ENCODE measurements around the gene CNNM4.

The CNNM4 gene

GRCh38 chr2:96760036-96760985, at the start of gene CNNM4:
CNNM4 (plus strand) TSS chr2:96760902; CDS start chr2:96761000, 98 bp downstream.
- peak; percentile 88 for DNase-seq (ENCODE audit: low spot score)

- no peak for DNase-seq (ENCODE audit: low spot score)
Observed at GRCh38 chr2:96710985-96711384, 49.7 kb upstream of the CNNM4 start.

- no peak for DNase-seq (ENCODE audit: low spot score)
Observed at GRCh38 chr2:96715658-96716057, 45.0 kb upstream of the CNNM4 start.

- no peak for DNase-seq (ENCODE audit: low spot score)
Observed at GRCh38 chr2:96716388-96716787, 44.3 kb upstream of the CNNM4 start.

GRCh38 chr2:96726131-96726530, 34.6 kb upstream of the CNNM4 start:
- no peak for DNase-seq (ENCODE audit: low spot score)

- DNase-seq (ENCODE audit: low spot score) = no peak
Observed at GRCh38 chr2:96727431-96727830, 33.3 kb upstream of the CNNM4 start.

GRCh38 chr2:96729748-96730147, 31.0 kb upstream of the CNNM4 start:
- no peak for DNase-seq (ENCODE audit: low spot score)

- DNase-seq (ENCODE audit: low spot score) = no peak
Observed at GRCh38 chr2:96730212-96730611, 30.5 kb upstream of the CNNM4 start.

GRCh38 chr2:96733931-96734330, 26.8 kb upstream of the CNNM4 start:
- no peak for DNase-seq (ENCODE audit: low spot score)

- no peak for DNase-seq (ENCODE audit: low spot score)
Observed at GRCh38 chr2:96734880-96735583, 25.7 kb upstream of the CNNM4 start.

GRCh38 chr2:96737251-96737650, 23.5 kb upstream of the CNNM4 start:
- no peak for DNase-seq (ENCODE audit: low spot score)

- DNase-seq (ENCODE audit: low spot score) = peak; percentile 26
Observed at GRCh38 chr2:96737831-96738230, 22.9 kb upstream of the CNNM4 start.

- DNase-seq (ENCODE audit: low spot score) = no peak
Observed at GRCh38 chr2:96739076-96739632, 21.5 kb upstream of the CNNM4 start.

- DNase-seq (ENCODE audit: low spot score) = peak; percentile 98
Observed at GRCh38 chr2:96739633-96740428, 20.9 kb upstream of the CNNM4 start, which contains the start of gene LMAN2L. LMAN2L (minus strand) TSS chr2:96740064; CDS start chr2:96740040, 24 bp downstream.

GRCh38 chr2:96747061-96747617, 13.6 kb upstream of the CNNM4 start:
- DNase-seq (ENCODE audit: low spot score) = no peak

GRCh38 chr2:96751800-96752199, 8.9 kb upstream of the CNNM4 start:
- DNase-seq (ENCODE audit: low spot score) = no peak

GRCh38 chr2:96753661-96754282, 6.9 kb upstream of the CNNM4 start:
- no peak for DNase-seq (ENCODE audit: low spot score)

GRCh38 chr2:96754317-96754716, 6.4 kb upstream of the CNNM4 start:
- DNase-seq (ENCODE audit: low spot score) = no peak

- DNase-seq (ENCODE audit: low spot score) = no peak
Observed at GRCh38 chr2:96756788-96757476, 3.8 kb upstream of the CNNM4 start.

GRCh38 chr2:96757477-96757860, 3.2 kb upstream of the CNNM4 start:
- DNase-seq (ENCODE audit: low spot score) = no peak

GRCh38 chr2:96758987-96759386, 1.7 kb upstream of the CNNM4 start:
- DNase-seq (ENCODE audit: low spot score) = no peak
